Ureter (tissue), 1 donor: ENCODE measurements around the gene SRGAP2B. TPM values are rescaled to one million over a fixed set of nuclear protein-coding genes. Genes with fewer than 3 reads are reported as not detected.
A peak's percentile ranks its signal among the peaks of the same experiment; 100 is the strongest.
"Not testable (repeated sequence)": the region's sequence is repeated elsewhere in the genome, so short reads cannot be mapped to it uniquely, and the experiment has no call there.

Source experiments
- DNase-seq: peaks from one replicate; pipeline ENCODE4 v3.0.0-alpha.2; 2020; ENCODE audit warnings: low spot score
- total RNA-seq: library from RNA; stranded (reverse); gene quantifications from one replicate; pipeline ENCODE4 v1.2.4, GENCODE V29; 2023
- donor health status: DM: yes; HTN: yes; CAD: no.

The SRGAP2B gene
- 36.4 TPM for total RNA-seq

DNA sequence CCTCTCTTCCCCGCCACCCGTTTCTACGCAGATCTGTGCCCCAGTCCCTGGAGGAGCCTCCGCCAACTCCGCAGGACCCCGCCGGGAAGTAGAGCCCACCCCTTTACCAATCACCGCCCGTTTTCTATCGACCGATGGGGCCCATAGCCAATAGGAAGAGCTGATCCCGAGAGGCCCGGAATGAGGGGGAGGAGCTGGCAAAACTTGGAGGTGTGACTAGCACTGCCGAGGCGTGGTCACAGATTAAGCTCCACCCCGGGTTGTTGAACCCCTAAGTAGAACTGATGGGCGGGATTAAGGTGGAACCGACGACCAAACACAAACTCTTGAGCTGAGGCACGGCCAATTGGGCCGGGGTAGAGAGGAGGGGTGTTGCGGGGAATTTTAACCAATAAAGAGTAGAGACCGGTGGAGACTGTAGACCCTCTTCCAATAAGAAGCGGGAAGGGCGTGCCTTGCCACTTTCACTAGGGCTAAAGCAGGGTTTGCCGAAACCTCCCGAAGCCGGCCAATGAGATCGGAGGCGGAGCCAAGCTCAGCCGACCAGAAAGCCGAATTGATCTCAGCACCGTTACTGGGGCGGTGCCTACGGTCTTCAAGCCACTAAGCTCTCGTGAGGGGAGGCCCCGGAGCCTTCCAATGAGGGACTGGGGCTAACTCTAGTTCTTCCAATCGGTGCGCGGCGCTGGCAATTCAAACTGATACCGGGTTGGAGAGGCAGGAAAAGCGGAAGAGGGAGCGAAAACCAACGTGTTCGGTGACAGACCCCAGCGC is at the start of gene SRGAP2B, which contains the start of gene FAM72D:
Gene SRGAP2B (minus strand): TSS at position 45 of the 774 bp plus-strand sequence. CDS start 2,427 bp downstream, outside the sequence.
Gene FAM72D (plus strand): TSS at position 691 of the 774 bp plus-strand sequence. CDS start 874 bp downstream, outside the sequence.
- not testable (repeated sequence) for DNase-seq

DNA sequence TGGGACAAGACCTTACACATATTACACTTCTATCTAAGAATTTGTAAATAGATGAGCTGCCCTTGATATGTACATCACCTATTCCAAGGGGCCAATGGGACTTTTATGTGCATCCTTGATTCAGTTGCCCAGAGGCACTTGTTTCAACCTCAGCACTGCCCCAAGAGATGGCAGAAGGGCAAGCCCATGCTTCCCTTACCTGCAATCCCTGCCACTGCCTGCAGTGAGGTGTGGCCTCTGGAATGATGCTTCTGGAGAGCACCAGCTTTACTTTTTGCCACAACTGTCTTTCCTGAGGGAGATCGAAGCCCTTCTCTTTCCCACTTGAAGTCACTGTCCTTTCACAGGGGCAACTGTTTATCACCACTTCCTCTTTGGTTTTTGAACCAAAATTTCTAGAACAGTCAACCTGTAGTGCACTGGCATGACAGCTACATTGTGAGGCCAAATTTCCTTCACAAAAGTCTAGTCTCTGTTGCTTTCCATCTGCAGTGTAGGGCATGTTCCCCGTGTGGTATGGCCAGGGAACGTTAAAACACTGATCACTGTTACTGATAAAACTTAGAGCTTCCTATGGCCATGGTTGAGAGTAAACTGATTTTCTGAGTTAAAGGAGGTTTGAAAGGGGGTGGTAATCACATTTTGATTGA is 49.3 kb upstream of the SRGAP2B start:
- not testable (repeated sequence) for DNase-seq

DNA sequence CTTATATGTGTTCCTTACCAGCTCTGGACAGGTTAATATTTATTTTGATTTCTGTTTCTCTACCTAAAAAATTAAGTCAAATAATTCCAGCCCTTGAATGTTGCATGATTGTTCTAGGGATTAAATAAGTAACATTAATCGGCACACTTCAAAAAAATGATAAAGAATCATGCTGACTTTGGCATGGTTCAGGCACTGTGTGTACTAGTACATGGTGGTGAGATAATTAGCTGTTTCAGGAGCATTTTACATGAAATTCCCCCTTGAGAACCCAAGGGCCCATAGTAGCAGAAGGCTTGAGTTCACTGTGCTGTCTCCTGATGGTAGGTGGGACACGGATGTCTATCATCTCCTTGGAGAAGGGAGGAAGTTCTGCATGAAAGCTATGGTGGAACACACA is 45.4 kb upstream of the SRGAP2B start:
- DNase-seq = not testable (repeated sequence)

DNA sequence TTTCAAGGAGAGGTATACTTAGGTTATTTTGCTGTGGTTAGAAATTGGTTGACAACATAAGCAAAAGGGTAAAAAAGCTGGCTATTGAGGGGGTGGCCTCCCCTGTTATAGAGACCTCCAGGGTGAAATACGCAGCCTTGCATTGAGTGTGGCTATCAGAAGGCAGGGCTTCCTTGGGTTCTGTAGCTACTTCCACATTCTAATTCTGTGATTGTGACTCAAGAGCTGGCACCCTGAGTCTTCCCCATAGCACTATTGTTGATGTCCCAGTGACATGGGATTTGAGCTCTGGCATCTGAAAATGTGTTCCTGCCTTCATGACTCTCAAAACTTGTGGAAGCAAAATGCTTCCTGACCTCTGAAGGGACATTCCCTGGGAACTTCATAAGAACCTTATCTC is 39.3 kb upstream of the SRGAP2B start:
- DNase-seq = not testable (repeated sequence)

DNA sequence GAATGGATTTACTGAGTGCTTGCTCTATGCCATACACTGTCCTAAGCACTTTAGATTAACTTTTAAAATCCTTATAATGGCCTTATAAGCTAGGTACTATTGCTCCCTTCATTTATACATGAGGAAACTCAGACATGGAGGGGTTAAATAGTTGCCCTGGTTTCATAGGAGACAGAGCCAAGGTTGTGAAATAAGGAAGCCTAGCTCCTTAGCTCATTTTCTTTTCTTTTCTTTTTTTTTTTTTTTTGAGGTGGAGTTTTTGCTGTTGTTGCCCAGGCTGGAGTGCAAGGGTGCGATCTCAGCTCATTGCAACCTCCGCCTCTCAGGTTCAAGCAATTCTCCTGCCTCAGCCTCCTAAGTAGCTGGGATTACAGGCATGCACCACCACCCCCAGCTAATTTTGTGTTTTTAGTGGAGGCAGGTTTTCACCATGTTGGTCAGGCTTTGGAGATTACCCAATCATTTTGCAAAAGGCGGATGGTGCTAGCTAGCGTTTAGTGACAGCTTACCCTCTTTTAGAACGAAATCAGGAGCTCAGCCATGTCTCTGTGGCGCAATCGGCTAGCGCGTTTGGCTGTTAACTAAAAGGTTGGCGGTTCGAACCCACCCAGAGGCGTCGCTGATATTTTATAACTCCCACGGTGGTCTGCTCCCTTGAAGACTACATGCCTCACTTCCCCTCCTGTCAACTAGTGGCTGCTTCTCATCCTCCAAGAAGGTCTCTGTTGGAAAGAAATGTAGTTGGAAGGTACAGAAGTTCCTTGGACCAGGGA is 33.8 kb upstream of the SRGAP2B start:
- not testable (repeated sequence) for DNase-seq

DNA sequence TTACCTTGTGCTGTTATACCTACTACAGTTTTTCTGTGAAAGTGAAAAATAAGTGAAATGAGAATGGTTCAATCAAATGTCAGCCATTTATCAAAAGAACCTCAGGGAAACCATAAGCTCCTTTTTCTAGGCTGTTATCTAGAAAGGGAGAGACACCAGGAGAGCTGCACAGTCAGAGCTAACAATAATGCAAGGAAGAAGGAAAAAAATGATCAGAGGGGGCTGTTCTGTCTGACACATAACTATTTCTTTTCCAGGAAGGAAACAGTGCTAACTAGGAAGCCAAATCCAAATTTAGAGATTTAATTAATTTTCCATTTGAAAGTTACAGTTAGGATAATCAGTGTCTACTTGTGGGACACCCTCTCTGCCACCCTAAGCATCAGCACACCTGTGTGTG is 32.0 kb upstream of the SRGAP2B start:
- not testable (repeated sequence) for DNase-seq

DNA sequence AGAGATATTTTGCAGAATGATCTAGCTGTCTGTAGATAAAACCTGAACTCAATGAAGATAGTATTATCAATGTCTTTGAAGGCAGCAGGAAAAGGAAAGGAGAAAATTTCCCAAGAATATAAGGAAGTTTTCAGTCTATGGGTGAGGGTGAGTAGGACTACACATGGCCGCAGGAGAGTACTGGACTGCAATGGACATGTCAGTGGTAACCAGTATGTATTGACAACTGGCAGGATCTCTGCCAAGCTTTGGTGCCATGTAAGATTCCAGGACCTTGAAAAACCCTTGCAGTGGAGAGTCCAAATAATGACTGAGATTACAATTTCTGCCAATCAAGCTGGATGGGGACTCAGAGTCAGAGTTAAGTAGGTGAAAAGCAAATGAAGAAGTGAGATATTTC is 30.0 kb upstream of the SRGAP2B start:
- not testable (repeated sequence) for DNase-seq

DNA sequence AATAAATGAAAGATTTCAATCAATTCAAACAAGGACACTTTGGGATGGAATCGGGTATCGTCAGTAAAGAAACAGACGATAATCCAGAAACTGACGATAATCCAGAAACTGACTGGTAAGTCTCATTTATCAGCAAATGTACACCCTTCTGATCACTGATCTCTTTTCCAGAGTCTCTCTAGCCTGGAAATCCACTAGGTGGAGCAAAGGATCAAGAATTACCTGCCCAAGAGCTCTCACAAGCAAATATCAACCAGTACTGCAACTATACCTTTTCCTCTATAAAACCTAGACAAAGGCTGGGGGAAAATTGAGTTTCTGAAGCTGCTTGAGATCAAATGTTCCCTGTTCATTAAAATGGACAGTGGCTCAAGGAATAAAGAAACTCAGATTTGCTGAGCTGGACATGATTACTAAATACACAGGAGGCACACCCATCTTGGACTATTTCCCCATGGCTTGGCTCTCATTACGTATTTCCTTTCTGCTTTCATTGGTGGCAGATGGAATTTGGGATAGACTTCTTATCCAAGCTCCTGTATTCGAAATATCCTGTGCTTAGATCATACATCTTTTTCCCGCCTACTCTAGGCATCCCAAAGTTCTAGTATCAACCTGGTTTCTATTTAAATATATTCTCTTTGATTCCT is 29.0 kb upstream of the SRGAP2B start:
- not testable (repeated sequence) for DNase-seq

DNA sequence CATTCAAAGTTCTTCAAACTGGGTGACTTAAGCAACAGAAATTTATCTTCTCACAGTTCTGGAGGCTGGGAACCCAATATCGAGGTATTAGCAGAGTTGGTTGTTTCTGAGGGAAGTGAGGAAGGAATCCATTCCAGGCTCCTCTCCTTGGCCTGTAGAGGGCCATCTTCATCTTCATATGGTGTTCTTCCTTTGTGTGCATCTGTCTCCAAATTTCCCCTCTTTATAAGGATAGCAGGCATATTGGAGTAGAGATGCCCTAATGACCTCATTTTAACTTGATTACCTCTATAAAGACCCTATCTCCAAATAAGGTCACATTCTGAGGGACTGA is 27.9 kb upstream of the SRGAP2B start:
- not testable (repeated sequence) for DNase-seq

DNA sequence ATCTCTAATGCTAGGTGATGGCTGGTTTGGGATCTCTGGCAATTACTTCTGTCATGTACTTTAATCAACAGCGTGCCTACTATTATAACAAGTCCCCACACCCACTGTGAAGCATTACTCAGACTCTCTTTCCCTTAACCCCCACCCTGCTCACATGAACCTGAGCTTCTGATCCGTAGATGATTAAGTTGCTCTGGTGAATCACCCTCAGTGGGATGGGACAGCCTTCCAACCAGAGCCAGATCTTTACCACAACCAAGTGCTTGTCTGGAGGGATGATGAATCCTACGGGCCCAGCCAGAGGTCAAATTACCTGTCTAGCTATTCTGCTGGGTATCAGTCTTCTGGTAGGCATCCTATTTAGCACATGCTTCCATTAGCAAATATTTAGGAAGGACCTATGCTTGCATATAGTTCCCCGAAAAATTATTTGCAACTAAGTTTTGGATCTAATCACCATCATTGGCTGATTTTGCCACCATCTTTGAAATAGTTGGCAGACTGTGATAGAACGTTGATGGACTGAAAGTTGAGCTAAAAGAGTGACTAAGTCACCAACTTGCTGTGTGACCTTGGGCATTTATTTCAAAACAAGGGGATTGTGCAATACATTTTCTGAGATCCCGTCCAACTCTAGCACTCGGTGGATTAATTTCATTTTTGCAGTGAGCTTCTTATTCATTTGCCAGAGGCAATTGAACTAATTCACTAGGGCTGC is 27.4 kb upstream of the SRGAP2B start:
- not testable (repeated sequence) for DNase-seq

DNA sequence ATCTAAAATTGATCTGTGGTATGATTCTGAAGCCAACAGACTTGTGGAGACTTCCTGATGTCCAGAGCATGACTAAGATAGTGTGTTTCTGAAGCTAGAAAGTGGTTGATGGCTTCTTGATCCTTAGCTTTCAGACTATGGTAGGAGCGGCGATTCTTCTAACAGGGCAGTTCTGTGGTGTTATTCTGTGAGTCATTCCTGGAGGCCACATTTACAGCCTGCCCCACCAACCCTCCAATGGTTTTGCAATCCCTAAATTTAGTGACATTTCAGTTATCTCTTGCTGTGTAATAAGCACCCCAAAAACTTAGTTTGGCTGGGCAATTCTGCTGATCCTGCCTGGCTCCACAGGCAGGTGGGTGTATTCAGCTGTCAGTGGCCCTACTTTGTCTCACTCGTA is 24.7 kb upstream of the SRGAP2B start:
- DNase-seq = not testable (repeated sequence)

DNA sequence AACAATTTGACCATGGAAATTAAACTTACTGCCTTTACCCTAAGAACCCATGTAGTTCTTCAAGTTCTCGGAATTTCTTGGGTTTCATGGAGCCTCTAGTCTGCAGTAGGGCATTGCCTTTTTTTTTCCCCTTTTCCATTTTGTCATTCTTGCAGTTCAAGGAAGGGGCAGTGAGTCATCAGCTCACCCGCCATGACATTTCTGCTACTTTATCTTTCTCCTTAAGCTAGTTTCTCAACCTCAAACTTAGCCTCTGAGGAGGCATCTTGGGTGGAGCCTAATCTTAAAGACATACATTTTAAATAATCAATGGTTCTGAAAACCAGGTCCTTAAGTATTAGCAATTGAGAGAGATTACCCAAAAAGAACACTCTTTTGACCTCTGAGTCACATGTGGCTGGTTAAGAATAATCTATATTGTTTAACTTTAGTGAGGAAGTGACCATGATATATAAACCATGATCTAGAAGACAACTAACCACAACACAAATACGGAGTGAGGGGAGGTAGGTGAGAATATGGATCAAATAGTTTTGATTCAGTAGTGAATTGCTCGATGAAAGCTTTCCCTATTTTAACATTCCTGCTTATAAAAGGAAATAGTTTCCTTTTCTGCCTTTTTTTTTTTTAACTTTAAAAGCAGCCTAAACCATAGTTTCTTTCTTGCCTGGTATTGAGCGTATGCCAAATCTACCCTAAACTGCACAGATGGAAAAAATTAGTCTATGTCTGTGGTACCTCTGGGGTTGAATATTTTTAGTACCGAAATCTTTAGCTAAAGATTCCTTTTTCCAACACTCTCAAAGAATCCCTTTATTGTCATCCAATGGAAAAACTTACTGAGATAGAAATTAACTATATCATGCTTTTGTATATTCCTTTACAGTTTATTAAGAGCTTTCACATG is 20.7 kb upstream of the SRGAP2B start:
- DNase-seq = not testable (repeated sequence)

DNA sequence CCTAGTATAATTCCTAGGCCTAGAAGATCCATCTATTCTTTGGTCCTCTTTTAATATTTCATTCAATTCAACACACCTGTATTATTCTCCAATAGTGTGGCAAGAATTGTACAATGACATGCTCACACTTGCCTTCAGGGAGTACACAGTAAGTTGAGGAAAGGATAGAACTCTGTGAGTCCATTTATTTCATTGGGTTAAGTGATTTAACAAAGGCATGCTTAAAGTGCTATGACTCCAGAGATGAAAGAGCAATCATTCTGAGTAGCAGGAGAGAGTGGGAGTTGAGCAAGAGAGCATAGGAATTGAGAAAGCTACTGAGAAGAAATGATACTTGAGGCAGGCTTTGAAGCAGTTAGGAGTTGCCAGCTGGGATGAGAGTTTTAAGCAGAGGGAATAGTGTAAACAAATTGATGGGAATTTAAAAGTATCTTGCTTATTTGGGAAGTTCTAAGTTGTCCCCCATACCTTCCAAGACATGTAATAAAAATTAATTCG is 19.5 kb upstream of the SRGAP2B start:
- not testable (repeated sequence) for DNase-seq

DNA sequence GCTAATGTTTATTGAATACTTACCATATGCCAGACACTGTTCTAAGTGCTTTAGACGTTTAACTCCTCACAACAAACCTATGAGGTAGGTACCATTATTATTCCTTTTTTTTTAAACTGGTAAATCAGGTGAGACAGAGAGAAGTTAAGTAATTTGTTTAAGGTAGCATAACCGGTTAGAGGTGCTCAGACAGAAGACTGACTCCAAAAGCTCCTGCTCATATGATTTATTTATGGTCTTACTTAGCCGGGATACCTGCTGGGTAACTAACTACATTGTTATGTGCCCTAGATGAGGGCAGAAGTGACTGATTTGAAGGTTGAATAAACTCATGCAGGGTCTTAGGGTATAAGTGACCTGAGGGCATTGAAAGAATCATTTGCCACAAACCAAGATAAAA is 17.6 kb upstream of the SRGAP2B start:
- DNase-seq = not testable (repeated sequence)

DNA sequence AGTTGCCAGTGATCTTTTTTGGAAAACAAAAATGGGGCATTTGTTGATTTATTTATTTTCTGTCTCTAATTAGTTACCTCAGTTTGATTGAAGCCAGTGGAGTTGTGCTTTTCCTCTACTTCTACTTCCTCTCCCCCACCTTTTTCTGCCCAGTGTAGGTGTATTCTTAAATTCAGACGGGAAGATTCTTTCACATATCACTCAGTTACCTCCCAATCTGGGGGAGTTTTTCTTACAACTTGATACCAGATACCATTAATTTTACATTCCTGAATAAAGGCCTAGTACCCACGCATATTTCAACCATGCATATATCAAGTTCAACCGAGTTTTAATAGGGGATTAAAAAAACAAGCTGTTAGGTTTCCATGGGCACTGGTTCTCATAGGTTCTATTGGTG is 16.5 kb upstream of the SRGAP2B start:
- not testable (repeated sequence) for DNase-seq

DNA sequence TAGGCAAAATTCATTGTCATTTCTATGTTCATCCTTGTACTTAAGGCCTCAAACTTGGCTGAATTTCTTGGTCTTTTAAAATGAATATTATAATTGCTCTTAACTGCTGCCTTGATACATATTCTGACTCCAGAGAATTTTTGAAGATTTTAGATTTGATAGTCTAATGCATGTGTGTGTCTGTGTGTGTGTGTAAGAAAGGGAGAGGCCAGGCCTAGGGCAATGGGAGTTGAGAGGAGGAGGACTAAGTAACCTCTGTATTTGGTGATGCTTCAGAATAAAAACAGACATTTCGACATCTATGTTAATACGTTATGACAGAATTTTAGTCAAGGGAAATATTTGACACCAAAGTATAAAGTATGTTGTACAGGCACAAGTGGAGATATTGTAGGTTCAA is 8.2 kb upstream of the SRGAP2B start:
- not testable (repeated sequence) for DNase-seq

DNA sequence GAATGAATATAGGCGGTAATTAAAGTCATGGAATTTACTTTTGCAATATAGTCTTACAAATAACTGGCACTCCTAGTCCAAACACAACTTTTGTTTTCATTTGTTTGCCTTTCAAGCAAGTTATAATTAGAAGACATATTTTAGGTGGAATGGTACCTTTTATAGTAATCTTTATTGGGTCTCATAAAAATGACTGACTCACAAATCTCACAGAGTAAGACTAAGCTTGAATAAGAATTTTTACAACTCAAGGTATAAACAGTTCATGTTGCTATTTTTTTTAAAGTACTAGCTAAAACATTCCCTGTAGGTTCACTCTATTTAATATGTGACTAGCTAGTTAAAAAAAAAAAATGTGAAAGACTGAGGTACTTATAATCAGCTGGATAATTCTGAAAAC is 6.6 kb upstream of the SRGAP2B start:
- DNase-seq = not testable (repeated sequence)

DNA sequence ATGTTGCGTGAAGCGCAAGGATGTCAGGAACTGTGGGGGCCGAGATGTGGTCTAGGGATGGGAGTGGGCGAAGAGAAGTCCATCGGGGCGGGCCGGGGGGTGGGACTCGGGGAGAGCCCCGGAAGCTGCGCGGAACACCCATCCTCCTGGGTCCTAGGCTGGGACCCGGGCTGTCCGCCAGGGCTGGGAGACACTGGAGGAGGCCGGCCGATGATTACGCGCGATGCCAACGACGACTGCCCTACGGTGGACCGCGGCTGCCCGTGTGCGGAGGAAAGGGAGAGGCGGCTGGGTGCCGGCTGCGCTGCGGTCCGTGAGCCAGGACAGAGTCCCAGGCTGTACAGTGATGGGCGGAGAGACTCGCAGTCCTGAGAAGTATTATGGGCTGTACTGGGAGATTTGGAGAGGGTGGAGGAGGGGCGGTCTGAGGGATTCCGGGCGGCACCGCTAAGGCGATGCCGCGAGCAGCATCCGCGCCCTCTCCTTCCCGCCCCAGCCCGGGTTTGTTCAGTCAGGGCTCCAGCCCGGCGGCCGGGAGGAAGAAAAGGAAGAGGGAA is 395 bp downstream of the SRGAP2B start:
- DNase-seq = not testable (repeated sequence)

DNA sequence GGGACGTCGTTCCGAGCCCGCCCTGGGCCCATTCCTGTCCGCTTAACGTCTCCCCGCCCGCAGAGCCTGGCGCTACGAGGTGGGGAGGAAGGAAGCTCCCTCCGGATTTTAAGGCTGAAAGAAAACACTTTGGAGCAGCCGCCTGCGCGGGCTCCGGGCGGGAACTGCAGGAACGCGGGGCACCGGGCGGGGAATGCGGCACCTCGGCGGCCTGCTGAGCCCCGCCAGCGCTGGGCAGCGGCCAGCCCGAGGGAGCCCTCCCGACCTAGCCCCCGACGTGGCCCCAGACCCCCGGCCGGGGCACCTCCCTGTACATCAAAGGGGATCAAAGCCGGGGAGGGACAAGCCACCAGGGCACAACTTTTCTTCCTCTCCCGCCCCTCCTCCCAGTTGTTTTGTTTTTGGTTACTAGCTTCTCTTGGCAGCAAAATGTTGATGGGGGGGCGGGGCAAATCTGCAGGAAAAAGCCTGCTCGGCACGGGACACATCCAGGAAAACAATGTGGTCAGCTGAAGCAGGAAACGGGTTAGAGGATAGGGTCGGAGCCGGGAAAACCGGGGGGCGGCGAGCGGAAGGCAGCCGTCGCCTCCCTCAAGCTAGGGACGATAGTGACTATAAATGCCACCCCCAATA is 1.5 kb downstream of the SRGAP2B start:
- DNase-seq = peak; percentile 60
